Spinal cord (tissue), 10 donors: ENCODE results near the gene NEU2. TPM values are rescaled to one million over a fixed set of nuclear protein-coding genes. Genes with fewer than 3 reads are reported as not detected.

Source experiments
- DNase-seq, 6 donors: peaks; one replicate each; pipeline versions ENCODE4 v3.0.0 to v3.0.0-alpha.2; 2013 to 2015; ENCODE audit warnings: low spot score in 6 of 6, low read depth in 4 of 6
- H3K27ac ChIP-seq: one replicate; pipeline ENCODE4 v1.5.1; 2013; ENCODE audit warnings: low read depth, low read length, control low read depth
- H3K27me3 ChIP-seq: one replicate; pipeline ENCODE4 v1.6.1; 2013; ENCODE audit warnings: low read length; ENCODE audit not compliant: control insufficient read depth, insufficient read depth
- H3K36me3 ChIP-seq: one replicate; pipeline ENCODE4 v1.6.1; 2013; ENCODE audit warnings: low read length; ENCODE audit not compliant: control insufficient read depth, insufficient read depth
- H3K4me1 ChIP-seq: one replicate; pipeline ENCODE4 v1.6.1; 2013; ENCODE audit warnings: low read length; ENCODE audit not compliant: control insufficient read depth, insufficient read depth
- H3K4me3 ChIP-seq: one replicate; pipeline ENCODE4 v1.5.1; 2013; ENCODE audit warnings: low read depth, low read length, control low read depth
- H3K9me3 ChIP-seq: one replicate; pipeline ENCODE4 v1.6.1; 2013; ENCODE audit warnings: low read length; ENCODE audit not compliant: control insufficient read depth, insufficient read depth
- WGBS: methylation state at CpG from one replicate; pipeline ENCODE4 v1.1.5; 2013; ENCODE audit warnings: missing lambda C conversion rate; ENCODE audit not compliant: insufficient coverage; 5-methylcytosine and 5-hydroxymethylcytosine counted together
- polyA plus RNA-seq, 2 donors: library from polyadenylated mRNA; unstranded; fragments of 120-200 nt; gene quantifications; one replicate each; pipeline ENCODE4 v1.2.1, GENCODE V29; 2013; ENCODE audit not compliant: insufficient read length in 2 of 2
- total RNA-seq, 2 donors: library from RNA; depleted of rRNA in 1 of 2; stranded (reverse); fragments of 120-200 nt in 1 of 2; fragments of >200 nt in 1 of 2; gene quantifications; one replicate each; pipeline versions ENCODE4 v1.2.3 to v1.2.4, GENCODE V29; 2013 to 2014
- donor health status: healthy.

NEU2 gene
- total and polyA plus RNA-seq, 4 donors, result not detected

DNA sequence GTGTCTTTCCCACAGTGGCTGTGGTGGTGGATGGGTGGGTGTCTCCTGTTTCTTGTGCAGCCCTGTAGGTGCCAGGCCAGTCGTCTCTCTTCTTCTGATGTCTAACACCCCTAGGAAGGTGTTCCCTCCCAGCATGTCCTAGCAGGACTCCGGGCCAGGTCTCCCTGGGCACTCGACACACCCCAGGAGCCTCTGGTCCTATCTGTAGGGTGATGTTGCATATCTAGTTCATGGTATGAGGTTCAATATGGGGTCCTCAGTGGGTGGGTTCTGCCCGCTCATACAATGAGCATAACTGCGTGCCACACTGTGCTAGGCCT is 33.8 kb upstream of the NEU2 start:
- WGBS, result 91% methylated on average over 2 of the region's 5 CpGs
- Histone ChIP-seq H3K27ac (no peak overlapping the region), H3K4me1 (peaks cover 7% of the 10 kb centered on the region), H3K27me3 (no peaks in the 10 kb centered on the region), H3K36me3 (no peaks in the 10 kb centered on the region), H3K9me3 (no peaks in the 10 kb centered on the region), H3K4me3 (no peak overlapping the region)
- no peak for DNase-seq

DNA sequence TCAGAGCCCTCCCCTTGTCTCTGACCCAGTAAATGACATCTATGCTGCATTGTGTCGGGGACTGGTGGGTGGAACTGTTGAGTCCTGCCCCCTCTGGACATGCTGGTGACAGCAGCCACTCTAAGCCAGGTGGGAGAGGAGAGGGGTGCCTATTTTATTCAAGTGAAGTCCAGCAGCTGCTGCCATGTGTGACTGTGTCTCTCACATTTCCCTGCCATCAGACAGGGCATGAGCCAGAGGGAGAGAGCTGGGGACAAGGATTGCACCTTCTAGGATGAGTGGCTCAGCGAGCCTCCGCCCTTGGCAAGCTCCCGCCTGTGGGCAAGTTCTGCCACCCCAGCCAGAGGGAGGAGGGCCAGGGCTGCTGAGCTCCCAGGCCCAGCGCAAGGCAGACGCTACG is 33.1 kb upstream of the NEU2 start:
- peak in 2 of 6 donors; percentile 21 to 27 for DNase-seq
- H3K27ac ChIP-seq, result no peak overlapping the region
- WGBS, result 29% methylated on average over 6 of the region's 7 CpGs

DNA sequence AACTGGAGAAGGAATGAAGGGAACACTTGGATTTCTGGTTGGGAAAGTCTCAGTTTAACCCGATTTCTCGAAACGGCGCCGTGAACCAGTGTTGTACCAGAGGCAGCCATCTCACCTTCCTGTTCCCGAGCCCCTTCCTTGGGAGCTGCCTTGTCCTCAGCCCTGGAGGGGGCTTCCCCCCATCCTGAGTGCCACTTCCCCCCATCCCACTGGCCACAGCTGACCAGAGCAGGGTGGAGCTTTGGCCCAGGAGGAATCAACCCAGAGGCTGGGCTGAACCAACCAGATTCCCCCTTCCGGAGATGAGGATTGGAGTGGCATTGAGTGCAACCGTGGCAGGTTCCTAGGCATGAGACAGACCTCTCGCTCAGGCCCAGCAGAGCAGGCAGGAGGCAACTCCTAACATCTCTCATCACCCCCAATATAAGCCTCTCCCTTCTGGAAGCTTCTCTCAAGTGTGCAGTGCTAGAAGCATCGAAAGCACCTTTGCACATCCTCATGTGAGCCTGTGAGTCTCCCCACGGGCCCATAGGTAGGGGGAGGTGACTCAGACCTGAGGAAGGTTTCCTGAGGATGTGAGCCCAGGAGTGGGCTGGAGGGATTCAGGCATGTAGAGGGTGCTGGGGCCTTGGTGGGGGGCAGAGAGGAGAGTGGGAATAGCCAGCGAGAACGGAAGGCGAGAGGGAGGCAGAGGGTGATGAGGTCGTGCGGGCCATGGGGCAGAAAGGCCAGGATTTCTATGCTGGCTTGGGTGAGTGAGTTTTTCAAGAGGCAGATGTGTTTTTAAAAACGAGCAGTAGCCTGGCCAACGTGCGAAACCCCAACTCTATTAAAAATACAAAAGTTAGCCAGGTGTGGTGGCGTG is 31.4 kb upstream of the NEU2 start:
- 91% methylated on average over 18 of the region's 20 CpGs for WGBS
- Histone ChIP-seq H3K36me3 (no peaks in the 10 kb centered on the region), H3K4me1 (peaks cover 7% of the 10 kb centered on the region), H3K9me3 (no peaks in the 10 kb centered on the region), H3K27ac (no peak overlapping the region), H3K27me3 (no peaks in the 10 kb centered on the region), H3K4me3 (no peak overlapping the region)
- DNase-seq, result no peak

More for the DNA sequence above, 33.1 kb upstream of the NEU2 start:
- H3K9me3 ChIP-seq, result no peaks in the 10 kb centered on the region
- H3K36me3 ChIP-seq, result no peaks in the 10 kb centered on the region
- peaks cover 7% of the 10 kb centered on the region for H3K4me1 ChIP-seq
- H3K4me3 ChIP-seq, result no peak overlapping the region
- H3K27me3 ChIP-seq, result no peaks in the 10 kb centered on the region

DNA sequence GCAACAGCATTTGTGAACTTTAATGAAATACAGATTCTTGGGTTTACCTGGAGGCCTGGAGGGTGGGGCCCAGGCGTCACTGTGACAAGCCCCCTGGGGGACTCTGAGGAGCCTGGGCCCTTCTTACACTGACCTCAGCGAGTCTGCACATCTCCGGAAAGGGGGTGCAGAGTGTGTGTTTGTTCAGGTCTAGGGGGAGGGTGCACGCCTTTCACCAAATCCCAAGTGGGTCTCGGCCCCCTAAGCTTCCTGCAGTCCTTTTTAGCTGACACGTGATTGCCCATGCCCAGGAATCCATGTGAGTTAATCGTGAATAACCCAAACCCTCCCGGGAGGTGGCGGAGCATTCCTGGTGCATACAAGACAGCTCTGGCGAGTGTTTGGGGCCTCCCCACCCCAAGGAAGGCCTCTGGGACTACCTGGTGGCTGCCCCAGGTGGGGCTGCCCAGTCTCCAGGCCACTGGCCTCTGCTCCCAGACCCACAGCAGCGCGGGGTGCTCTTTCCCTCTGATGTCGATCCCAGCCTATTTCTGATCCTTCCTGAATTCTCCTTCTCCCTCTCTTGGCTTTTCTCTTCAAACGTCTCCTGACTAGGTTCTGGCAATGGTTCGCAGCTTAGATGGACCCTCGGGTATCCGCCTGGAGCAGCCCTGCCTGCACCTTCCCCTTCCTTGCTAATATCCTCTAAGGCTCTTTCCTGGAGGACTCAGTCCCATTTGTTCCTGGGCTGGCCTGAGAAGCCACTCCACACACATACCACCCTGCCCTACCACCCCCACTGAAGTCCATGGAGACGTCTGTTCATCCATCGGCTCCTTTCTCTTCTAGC is 29.4 kb upstream of the NEU2 start:
- DNase-seq, result no peak
- H3K9me3 ChIP-seq, result no peaks in the 10 kb centered on the region
- 84% methylated on average over 19 of the region's 19 CpGs for WGBS

DNA sequence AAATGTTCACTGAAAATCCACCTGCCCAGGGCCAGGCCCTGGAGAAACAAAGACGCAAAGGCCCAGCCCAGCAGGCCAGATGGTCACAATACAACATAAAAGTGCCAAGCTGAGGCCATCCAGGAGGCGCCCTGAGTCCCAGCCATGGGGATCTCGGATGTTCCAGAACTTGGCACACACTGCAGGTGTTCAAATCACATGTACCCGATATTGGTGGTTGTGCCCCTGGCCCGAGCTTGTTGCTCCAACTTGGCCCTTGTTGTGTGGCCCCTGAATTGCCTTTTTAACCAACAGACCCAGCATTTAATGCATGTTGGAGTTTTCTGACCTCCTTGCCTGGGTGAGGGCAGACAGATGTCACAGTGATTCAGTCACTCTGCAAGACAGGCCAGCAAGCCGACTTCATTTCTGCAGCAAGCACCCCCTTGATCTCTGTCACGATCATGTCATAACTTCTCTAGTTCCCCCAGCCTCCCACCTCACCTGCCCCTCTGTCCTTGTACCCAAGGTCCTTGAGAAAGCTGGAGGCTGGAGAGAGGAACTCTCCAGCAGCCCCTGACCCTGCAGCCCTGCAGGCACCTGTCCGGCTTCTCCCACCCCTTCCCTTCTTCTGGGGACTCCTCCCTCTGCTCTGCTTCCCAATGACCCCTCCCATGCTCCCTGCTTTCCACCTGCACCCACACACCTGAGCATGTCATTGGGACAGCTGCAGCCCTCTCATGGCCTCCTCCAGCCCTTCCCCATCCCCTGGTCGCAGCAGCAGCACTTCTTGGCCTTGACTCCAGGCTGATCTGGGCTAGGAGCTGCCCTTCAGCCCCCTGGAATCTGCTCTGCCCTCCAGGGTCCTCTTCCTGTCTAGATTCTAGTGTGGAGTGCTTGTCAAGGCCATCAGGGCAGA is 28.6 kb upstream of the NEU2 start:
- no peak for DNase-seq
- Histone ChIP-seq H3K27me3 (no peaks in the 10 kb centered on the region), H3K36me3 (no peaks in the 10 kb centered on the region), H3K9me3 (no peaks in the 10 kb centered on the region), H3K27ac (no peak overlapping the region), H3K4me1 (no peaks in the 10 kb centered on the region), H3K4me3 (no peak overlapping the region)
- WGBS, result 86% methylated on average over 9 of the region's 9 CpGs

More for the DNA sequence above, 29.4 kb upstream of the NEU2 start:
- H3K27me3 ChIP-seq, result no peaks in the 10 kb centered on the region
- no peak overlapping the region for H3K27ac ChIP-seq
- H3K36me3 ChIP-seq, result no peaks in the 10 kb centered on the region
- no peak overlapping the region for H3K4me3 ChIP-seq
- peaks cover 7% of the 10 kb centered on the region for H3K4me1 ChIP-seq

DNA sequence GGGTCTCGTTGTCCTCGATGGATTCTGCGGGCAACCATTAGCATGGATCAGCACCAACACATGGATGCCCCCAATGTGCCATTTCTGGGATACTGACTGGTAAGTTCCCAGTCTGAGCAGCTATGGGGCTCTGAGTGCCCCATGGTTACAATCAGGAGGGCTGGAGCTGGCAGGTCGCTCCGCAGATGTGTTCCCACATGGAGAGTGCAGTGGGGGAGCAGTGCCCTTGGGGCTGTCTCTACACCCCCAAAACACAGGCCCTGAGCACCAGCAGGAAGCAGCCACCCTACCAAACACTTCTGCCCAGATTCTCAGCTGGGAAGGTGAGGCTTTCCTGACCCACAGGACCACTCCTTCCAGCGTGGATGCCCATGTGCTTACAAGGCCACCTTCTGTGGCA is 27.4 kb upstream of the NEU2 start:
- Histone ChIP-seq H3K36me3 (no peaks in the 10 kb centered on the region), H3K4me1 (no peaks in the 10 kb centered on the region), H3K9me3 (no peaks in the 10 kb centered on the region), H3K4me3 (no peak overlapping the region), H3K27ac (no peak overlapping the region), H3K27me3 (no peaks in the 10 kb centered on the region)
- 92% methylated on average over 3 of the region's 6 CpGs for WGBS
- DNase-seq, result no peak

DNA sequence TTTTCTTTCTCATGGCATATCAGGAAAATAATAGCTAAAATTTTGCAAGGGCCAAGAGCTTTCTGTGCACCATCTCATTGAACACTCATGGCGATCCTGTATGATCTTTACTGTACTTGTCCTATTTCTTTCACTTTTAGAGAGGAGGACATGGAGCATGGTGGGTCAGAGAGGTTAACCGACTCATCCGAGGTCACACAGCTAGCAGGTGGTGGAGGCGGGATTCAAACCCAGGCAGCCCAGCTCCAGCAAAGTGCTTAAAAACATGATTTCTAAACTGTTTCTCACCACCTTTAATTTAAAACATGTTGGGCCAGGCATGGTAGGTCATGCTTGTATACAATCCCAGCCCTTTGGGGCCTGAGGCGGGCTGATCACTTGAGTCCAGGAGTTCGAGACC is 25.8 kb upstream of the NEU2 start:
- Histone ChIP-seq H3K36me3 (no peaks in the 10 kb centered on the region), H3K4me1 (peaks cover 2% of the 10 kb centered on the region), H3K9me3 (no peaks in the 10 kb centered on the region), H3K27me3 (no peaks in the 10 kb centered on the region), H3K27ac (no peak overlapping the region), H3K4me3 (no peak overlapping the region)
- no peak for DNase-seq
- WGBS, result no CpG with 5 or more reads among the region's 6 CpGs

DNA sequence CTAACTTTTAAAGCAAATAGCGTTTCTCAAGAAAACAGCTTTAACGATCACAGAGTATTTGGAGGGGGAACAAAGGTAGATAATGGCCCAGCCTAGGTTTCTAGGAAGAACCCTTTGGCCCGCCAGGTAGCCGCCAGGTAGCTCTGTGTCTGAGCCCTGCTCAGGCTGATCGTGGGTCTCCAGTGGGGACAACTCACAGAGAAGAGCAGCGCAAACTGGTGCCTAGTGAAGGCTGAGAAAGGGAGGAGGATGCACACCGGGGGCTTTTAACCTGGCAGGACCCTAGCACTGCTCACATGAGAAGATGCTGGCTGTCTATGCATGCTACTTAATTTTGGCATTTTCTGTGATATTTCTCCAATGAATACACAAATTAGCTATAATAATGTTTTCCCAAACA is 25.2 kb upstream of the NEU2 start:
- no peak for DNase-seq
- 93% methylated on average over 6 of the region's 7 CpGs for WGBS

DNA sequence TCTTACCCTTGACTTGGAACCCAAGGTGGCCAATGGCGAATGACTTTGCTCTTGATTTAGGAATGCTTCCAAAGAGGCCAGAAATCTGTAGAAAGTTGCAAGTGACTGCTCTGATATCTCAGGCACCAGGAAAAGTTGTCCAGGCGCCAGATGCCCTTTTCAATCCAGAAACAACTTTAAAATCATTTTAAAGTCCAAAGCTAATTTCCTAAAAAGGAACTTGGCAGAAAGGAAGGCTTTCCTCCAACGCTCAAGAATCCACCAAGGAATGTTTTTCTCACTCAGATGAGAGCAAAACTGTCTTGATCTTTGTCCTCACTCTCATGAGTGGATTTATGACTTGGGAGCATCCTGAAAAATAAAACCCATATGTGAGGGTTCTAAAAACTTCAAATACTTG is 24.7 kb upstream of the NEU2 start:
- H3K4me1 ChIP-seq, result peaks cover 10% of the 10 kb centered on the region
- H3K27me3 ChIP-seq, result no peaks in the 10 kb centered on the region
- no peaks in the 10 kb centered on the region for H3K36me3 ChIP-seq
- H3K4me3 ChIP-seq, result no peak overlapping the region
- H3K27ac ChIP-seq, result no peak overlapping the region
- WGBS, result 100% methylated on average over 1 of the region's 3 CpGs
- DNase-seq, result peak in 1 of 6 donors; percentile 44
- H3K9me3 ChIP-seq, result no peaks in the 10 kb centered on the region

More for the DNA sequence above, 25.2 kb upstream of the NEU2 start:
- Histone ChIP-seq H3K27ac (no peak overlapping the region), H3K27me3 (no peaks in the 10 kb centered on the region), H3K4me3 (no peak overlapping the region), H3K36me3 (no peaks in the 10 kb centered on the region), H3K9me3 (no peaks in the 10 kb centered on the region), H3K4me1 (peaks cover 5% of the 10 kb centered on the region)
